ENCODE data around the gene TTLL11. TPM values are rescaled to one million over a fixed set of nuclear protein-coding genes. Genes with fewer than 3 reads are reported as not detected.

Gene TTLL11
- total RNA-seq, 1 donor = 7.3 TPM

DNA sequence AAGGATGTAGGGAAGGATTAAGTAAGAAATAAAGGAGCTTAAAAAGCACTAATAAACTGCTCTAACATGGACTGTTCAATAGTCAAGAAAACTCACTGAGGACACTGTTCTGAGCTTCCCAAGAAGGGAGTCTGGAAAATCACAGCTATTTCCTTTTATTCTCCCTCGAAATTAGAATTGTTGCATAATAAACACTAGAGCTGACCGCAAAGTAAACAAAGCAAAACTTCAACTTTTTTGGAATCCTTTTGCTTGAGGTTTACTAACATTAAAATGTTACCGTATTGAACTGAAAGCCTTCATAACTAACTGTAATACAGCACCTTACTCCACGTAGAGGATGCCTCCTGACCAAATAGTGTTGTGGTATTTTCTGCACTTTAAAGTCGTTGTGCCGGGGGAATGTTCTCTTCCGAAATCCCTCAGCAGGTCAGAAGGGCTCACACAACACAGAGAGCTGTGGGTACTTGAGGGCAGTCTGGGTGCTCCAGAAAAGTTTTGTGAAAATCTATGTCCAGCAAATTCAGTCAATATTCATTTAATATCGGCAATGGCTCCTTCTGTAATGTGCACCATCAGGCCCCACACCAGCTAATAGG is 59.2 kb downstream of the TTLL11 start:
- DNase-seq (ENCODE audit: low read depth) = no peak
- TF ChIP-seq, protein P1, sequence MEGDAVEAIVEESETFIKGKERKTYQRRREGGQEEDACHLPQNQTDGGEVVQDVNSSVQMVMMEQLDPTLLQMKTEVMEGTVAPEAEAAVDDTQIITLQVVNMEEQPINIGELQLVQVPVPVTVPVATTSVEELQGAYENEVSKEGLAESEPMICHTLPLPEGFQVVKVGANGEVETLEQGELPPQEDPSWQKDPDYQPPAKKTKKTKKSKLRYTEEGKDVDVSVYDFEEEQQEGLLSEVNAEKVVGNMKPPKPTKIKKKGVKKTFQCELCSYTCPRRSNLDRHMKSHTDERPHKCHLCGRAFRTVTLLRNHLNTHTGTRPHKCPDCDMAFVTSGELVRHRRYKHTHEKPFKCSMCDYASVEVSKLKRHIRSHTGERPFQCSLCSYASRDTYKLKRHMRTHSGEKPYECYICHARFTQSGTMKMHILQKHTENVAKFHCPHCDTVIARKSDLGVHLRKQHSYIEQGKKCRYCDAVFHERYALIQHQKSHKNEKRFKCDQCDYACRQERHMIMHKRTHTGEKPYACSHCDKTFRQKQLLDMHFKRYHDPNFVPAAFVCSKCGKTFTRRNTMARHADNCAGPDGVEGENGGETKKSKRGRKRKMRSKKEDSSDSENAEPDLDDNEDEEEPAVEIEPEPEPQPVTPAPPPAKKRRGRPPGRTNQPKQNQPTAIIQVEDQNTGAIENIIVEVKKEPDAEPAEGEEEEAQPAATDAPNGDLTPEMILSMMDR (IDR thresholded peaks at IDR 0.05; ENCODE audit: insufficient read depth, low read length) = no peak
- H3K4me3 ChIP-seq (ENCODE audit: low read depth, low read length) = no peak overlapping the region

DNA sequence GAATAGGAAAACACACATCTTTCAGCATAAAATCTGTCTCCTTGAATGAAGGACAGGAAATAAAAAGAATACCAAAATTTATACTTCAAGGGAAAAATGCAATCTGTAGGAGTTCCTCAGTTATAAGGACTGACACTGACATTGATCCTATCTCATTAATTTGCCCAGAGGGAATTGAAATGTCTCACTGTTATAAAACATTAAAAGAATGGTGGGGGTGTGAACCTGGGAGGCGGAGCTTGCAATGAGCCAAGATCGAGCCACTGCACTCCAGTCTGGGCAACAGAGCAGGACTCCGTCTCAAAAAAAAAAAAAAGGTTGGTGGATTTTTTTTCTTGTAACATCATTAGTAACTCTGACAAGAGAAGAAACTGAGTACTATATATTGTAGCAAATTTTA is 60.8 kb downstream of the TTLL11 start:
- no peak for DNase-seq (ENCODE audit: low read depth)
- TF ChIP-seq, protein P1 (IDR thresholded peaks at IDR 0.05; ENCODE audit: insufficient read depth, low read length) = no peak
- H3K4me3 ChIP-seq (ENCODE audit: low read depth, low read length) = no peak overlapping the region

DNA sequence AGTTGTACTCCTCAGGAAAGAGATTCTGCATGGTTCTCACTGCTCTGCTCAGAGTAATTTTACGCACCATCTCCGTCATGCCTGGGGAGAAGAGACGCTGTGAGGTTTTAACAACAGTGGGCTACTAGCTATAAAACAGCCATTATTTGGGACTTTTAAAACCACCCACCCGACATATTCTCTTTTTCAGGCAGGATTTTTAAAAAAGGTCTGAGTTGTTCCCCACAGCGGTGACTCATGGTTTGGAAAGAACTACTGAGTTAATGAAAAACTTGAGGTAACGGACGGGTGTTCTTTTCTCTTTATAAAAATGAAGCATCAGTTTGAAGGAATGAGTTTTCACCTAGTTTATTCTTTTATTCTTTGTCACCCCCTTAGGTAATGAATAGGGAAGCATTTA is 61.3 kb downstream of the TTLL11 start:
- TF ChIP-seq, protein P1 (IDR thresholded peaks at IDR 0.05; ENCODE audit: insufficient read depth, low read length) = no peak
- DNase-seq (ENCODE audit: low read depth) = peak; percentile 22
- no peak overlapping the region for H3K4me3 ChIP-seq (ENCODE audit: low read depth, low read length)

DNA sequence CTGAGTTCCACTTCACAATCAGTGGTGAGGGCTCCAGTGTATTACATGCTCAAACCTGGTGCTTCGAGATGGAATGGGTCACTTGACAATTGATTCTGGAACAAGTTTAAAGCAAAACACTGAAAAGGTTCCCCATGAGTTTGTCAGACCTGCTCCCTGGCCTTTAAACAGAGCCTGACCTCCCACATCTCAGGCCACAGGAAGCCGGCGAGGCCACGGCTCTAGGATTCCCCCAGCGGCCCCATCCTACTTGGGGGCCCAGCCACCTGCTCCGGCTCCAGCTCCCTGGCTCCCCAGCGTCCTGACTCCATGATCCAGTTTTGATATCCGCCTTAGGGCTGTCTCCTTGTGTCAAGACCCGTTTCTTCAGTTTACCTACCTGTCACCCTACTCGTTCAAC is 62.0 kb downstream of the TTLL11 start:
- TF ChIP-seq, protein P1 (IDR thresholded peaks at IDR 0.05; ENCODE audit: insufficient read depth, low read length) = no peak
- no peak overlapping the region for H3K4me3 ChIP-seq (ENCODE audit: low read depth, low read length)
- DNase-seq (ENCODE audit: low read depth) = no peak

DNA sequence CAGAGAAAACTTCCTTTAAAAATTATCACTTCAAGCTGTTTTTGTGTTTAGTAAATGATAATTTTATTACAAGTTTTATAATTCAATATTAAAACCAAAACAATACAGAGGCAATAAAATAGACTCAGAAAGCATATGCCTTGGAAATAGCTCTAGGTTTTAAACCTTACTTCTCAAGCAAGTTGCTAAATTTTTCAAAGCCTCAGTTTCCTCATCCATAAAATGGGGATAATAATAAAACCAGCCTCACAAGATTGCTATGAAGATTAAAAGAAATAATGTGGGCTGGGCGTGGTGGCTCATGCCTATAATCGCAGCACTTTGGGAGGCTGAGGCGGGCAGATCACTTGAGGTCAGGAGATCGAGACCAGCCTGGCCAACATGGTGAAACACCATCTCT is 62.8 kb downstream of the TTLL11 start:
- H3K4me3 ChIP-seq (ENCODE audit: low read depth, low read length) = no peak overlapping the region
- TF ChIP-seq, protein P1 (IDR thresholded peaks at IDR 0.05; ENCODE audit: insufficient read depth, low read length) = no peak
- no peak for DNase-seq (ENCODE audit: low read depth)

DNA sequence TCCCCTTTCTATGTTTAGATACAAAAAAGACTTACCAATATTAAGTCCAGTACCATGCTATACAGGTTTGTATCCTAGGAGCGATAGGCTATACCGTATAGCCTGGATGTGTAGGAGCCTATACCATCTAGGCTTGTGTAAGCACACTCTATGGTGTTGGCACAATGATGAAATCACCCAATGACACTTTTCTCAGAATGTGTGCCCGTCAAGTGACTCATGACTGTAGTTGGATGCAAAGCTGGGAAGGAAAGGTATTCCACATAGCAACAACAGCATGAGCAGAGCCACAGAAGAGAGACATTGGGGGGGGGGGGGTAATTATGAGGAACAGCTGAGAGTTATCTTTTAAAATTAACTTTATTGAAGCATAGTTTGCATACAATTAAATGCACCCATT is 63.2 kb downstream of the TTLL11 start:
- H3K4me3 ChIP-seq (ENCODE audit: low read depth, low read length) = no peak overlapping the region
- no peak for DNase-seq (ENCODE audit: low read depth)
- TF ChIP-seq, protein P1 (IDR thresholded peaks at IDR 0.05; ENCODE audit: insufficient read depth, low read length) = no peak

DNA sequence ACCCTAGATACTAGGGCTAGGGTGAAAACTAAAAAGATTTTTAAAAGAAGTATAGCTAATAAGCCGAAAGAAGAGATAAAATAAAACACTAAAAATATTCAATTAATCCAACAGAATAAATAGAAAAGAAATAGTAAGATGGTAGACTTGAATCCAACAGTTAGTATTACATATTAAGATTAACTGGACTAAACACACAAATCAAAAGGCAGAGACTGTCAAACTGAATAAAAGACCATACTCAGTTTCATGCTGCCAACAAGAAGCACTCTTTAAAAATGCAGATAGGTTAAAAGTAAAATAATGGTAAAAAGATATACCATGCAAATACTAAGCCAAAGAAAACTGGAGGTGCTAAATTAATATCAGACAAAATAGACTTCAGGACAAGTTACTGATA is 65.0 kb downstream of the TTLL11 start:
- DNase-seq (ENCODE audit: low read depth) = no peak
- H3K4me3 ChIP-seq (ENCODE audit: low read depth, low read length) = no peak overlapping the region
- TF ChIP-seq, protein P1 (IDR thresholded peaks at IDR 0.05; ENCODE audit: insufficient read depth, low read length) = no peak
